Measurements from ENCODE around the gene PLAGL2.

Gene PLAGL2

GRCh38 chr20:32155017-32155981 lies 52.2 kb downstream of the PLAGL2 start:
- H3K4me3 ChIP-seq (ENCODE audit: low read depth, low read length) = no peak overlapping the region
- DNase-seq = peak; percentile 64
- H3K36me3 ChIP-seq = peaks cover 62% of the 10 kb centered on the region
- H3K27me3 ChIP-seq = no peaks in the 10 kb centered on the region
- no peaks in the 10 kb centered on the region for H3K9me3 ChIP-seq
- no peaks in the 10 kb centered on the region for H3K4me1 ChIP-seq
- TF ChIP-seq CTCF (IDR thresholded peaks at IDR 0.05; ENCODE audit: low read depth, low read length) = peak; percentile 67

GRCh38 chr20:32153771-32154170 lies 53.8 kb downstream of the PLAGL2 start:
- Histone ChIP-seq H3K36me3 (peaks cover 62% of the 10 kb centered on the region), H3K4me3 (ENCODE audit: low read depth, low read length) (no peak overlapping the region), H3K9me3 (no peaks in the 10 kb centered on the region), H3K27me3 (no peaks in the 10 kb centered on the region), H3K4me1 (no peaks in the 10 kb centered on the region)
- TF ChIP-seq CTCF (IDR thresholded peaks at IDR 0.05; ENCODE audit: low read depth, low read length) = no peak
- no peak for DNase-seq

GRCh38 chr20:32153156-32153665 lies 54.3 kb downstream of the PLAGL2 start:
- Histone ChIP-seq H3K4me3 (ENCODE audit: low read depth, low read length) (no peak overlapping the region), H3K27me3 (no peaks in the 10 kb centered on the region), H3K36me3 (peaks cover 58% of the 10 kb centered on the region), H3K9me3 (no peaks in the 10 kb centered on the region), H3K4me1 (no peaks in the 10 kb centered on the region)
- no peak for DNase-seq
- TF ChIP-seq CTCF (IDR thresholded peaks at IDR 0.05; ENCODE audit: low read depth, low read length) = no peak

- no peak overlapping the region for H3K4me3 ChIP-seq (ENCODE audit: low read depth, low read length)
- H3K36me3 ChIP-seq = peaks cover 58% of the 10 kb centered on the region
- no peaks in the 10 kb centered on the region for H3K9me3 ChIP-seq
- no peak for TF ChIP-seq CTCF (IDR thresholded peaks at IDR 0.05; ENCODE audit: low read depth, low read length)
- no peaks in the 10 kb centered on the region for H3K27me3 ChIP-seq
- no peak for DNase-seq
- H3K4me1 ChIP-seq = no peaks in the 10 kb centered on the region
These were observed 55.0 kb downstream of the PLAGL2 start for GRCh38 chr20:32152421-32153155.

GRCh38 chr20:32150291-32150848 lies 57.2 kb downstream of the PLAGL2 start:
- no peak for TF ChIP-seq CTCF (IDR thresholded peaks at IDR 0.05; ENCODE audit: low read depth, low read length)
- H3K4me1 ChIP-seq = no peaks in the 10 kb centered on the region
- H3K27me3 ChIP-seq = no peaks in the 10 kb centered on the region
- H3K9me3 ChIP-seq = no peaks in the 10 kb centered on the region
- no peak overlapping the region for H3K4me3 ChIP-seq (ENCODE audit: low read depth, low read length)
- no peak for DNase-seq
- peaks cover 71% of the 10 kb centered on the region for H3K36me3 ChIP-seq

Measured in BE2C (cell line).